ENCODE results near the gene TPRX1.

Gene TPRX1

GRCh38 chr19:47752440-47753211 is 51.7 kb downstream of the TPRX1 start:
- TF ChIP-seq, protein P1, sequence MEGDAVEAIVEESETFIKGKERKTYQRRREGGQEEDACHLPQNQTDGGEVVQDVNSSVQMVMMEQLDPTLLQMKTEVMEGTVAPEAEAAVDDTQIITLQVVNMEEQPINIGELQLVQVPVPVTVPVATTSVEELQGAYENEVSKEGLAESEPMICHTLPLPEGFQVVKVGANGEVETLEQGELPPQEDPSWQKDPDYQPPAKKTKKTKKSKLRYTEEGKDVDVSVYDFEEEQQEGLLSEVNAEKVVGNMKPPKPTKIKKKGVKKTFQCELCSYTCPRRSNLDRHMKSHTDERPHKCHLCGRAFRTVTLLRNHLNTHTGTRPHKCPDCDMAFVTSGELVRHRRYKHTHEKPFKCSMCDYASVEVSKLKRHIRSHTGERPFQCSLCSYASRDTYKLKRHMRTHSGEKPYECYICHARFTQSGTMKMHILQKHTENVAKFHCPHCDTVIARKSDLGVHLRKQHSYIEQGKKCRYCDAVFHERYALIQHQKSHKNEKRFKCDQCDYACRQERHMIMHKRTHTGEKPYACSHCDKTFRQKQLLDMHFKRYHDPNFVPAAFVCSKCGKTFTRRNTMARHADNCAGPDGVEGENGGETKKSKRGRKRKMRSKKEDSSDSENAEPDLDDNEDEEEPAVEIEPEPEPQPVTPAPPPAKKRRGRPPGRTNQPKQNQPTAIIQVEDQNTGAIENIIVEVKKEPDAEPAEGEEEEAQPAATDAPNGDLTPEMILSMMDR (IDR thresholded peaks at IDR 0.05; ENCODE audit: insufficient read depth, low read depth, low read length, missing control alignments): no peak
- no peak for DNase-seq (ENCODE audit: low read depth)
- H3K4me3 ChIP-seq (ENCODE audit: low read length): no peak overlapping the region
